ENCODE data around the gene KCNN2.

DNA sequence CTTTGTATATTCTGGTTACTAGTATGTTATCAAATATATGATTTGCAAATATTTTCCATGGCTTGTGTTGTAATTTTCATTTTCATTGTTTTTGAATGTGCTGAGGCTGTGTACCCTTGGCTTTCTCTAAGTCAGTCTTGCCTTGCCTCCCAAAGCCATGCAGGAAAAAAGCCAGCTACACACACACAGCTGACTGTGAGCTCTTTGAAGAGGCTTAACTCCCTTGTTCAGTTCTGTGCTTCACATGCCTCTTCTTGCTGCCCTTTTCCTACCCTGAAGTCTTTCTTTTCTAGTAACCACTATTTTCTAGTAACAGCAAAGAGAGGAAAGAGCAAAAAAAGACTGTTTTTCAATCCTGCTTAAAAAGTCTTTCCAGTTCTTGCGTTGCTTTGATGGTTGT is 53.9 kb downstream of the KCNN2 start:
- no peak for TF ChIP-seq EZH2phosphoT487 (IDR thresholded peaks at IDR 0.05; ENCODE audit: borderline replicate concordance)
- no peak for TF ChIP-seq POLR2AphosphoS5 (IDR thresholded peaks at IDR 0.05; ENCODE audit: low read depth, low read length)
- no peak for TF ChIP-seq CTCF (IDR thresholded peaks at IDR 0.05 in 2 of 3, conservative IDR thresholded peaks at IDR 0.05 in 1 of 3; ENCODE audit: borderline replicate concordance in 1 of 3, insufficient read depth in 1 of 3, low read depth in 2 of 3, low read length in 2 of 3)
- TF ChIP-seq EZH2 (IDR thresholded peaks at IDR 0.05) = no peak
- TF ChIP-seq ZNF274 (IDR thresholded peaks at IDR 0.05; ENCODE audit: low read depth, low read length) = no peak
- TF ChIP-seq YY1 (IDR thresholded peaks at IDR 0.05; ENCODE audit: extremely low read depth, insufficient replicate concordance, low read depth, low read length) = no peak
- no peak for TF ChIP-seq POLR2A (IDR thresholded peaks at IDR 0.05; ENCODE audit: borderline replicate concordance, extremely low read depth, insufficient read depth, insufficient read length)
- TF ChIP-seq TCF7L2 (IDR thresholded peaks at IDR 0.05; ENCODE audit: borderline replicate concordance, extremely low read depth, insufficient read depth, insufficient read length) = no peak
- TF ChIP-seq SP1 (IDR thresholded peaks at IDR 0.05; ENCODE audit: low read depth) = no peak
- TF ChIP-seq, protein P1, sequence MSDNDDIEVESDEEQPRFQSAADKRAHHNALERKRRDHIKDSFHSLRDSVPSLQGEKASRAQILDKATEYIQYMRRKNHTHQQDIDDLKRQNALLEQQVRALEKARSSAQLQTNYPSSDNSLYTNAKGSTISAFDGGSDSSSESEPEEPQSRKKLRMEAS (IDR thresholded peaks at IDR 0.05) = no peak
- TF ChIP-seq SIN3A (IDR thresholded peaks at IDR 0.05; ENCODE audit: low read depth) = no peak
- no peak for TF ChIP-seq FOSL1 (IDR thresholded peaks at IDR 0.05; ENCODE audit: low read depth)
- no peak for TF ChIP-seq RAD21 (IDR thresholded peaks at IDR 0.05; ENCODE audit: low read depth)
